GM19452 (cell line): Measurements from ENCODE around the gene TBXA2R.

Experiments
- ATAC-seq: cut with Tn5 transposase; IDR thresholded peaks from one replicate; pipeline ENCODE4 v1.9.1; 2021; ENCODE audit not compliant: unreplicated experiment

TBXA2R gene

DNA sequence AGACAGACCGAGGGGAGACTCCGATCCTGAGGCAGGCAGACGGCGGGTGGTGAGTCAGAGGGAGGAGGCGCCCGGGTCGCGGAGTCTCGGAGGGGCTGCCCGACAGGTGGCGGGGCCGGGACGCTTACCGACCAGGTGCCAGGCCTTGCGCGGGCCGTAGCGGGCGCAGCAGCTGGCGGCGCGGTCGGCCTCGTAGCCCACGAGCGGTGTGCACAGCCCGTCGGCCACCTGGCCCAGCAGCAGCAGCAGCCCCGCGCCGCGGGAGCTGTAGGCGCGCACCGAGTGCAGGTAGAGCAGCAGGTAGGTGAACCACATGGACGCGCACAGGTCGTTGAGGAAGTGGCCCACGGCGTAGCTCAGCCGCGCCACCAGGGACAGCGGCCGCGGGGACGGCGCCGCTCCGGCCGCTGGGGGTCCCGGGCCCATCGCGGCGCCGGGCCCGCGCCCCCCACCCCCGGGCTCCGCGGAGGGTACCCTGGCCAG lies 49.7 kb downstream of the TBXA2R start:
- ATAC-seq, result peak; percentile 22

DNA sequence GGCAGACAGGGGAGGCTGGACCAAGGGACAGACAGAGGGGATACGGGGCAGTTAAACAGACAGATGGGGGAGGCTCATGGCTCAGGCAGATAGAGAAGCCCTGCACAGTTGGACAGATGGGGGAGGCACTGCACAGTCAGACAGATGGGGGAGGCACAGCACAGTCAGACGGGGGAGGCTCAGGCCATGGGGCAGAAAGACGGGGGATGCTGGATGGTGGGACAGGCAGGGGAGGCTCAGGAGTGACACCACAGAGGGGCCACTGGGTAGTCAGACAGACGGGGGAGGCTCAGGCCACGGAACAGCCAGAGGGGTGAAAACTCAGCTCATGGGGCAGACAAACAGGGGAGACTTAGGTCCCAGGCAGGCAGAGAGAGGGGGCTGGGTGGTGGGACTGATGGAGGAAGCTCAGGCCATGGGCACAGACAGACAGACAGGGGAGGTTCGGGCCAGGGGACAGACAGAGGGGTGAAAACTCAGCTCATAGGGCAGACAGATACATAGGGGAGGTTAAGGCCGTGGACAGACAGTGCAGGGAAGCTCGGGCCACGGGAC lies 50.2 kb downstream of the TBXA2R start:
- ATAC-seq, result no peak

DNA sequence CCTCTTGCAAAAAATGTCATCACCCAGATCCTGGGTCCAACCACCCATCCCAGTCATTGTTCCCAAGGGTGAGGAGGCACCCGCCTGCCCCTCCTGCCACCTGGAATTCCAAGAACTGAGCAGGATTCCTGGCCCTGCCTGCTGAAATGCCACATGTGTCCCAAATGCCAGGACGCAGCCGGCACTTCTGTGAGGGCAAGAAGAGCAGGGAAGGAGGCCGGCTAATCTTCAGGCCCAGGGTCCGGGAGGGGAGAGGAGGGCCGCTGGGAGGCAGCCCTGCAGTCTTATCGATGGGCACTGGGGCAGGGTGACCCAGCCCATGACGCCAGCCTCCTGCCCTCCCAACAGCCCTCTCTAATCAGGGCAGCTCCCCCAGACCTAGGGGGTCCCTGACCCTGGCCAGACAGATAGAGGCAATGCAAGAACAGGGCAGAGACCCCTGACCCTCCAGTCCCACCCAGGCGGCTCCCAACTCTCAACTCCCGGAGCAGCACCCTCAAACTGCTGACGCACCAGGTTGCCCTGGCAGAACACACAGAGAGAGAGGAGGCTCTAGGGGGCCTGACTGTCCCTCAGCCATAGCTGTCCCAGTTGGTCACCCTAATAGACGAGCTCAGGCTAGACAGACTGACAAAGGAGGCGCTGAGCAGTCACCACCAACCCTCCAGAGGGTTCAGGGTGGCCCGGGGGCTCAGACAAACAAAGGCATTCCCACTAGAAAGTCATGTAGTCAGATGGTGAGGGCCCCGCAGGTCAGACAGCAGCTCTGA lies 50.8 kb downstream of the TBXA2R start:
- ATAC-seq, result no peak

DNA sequence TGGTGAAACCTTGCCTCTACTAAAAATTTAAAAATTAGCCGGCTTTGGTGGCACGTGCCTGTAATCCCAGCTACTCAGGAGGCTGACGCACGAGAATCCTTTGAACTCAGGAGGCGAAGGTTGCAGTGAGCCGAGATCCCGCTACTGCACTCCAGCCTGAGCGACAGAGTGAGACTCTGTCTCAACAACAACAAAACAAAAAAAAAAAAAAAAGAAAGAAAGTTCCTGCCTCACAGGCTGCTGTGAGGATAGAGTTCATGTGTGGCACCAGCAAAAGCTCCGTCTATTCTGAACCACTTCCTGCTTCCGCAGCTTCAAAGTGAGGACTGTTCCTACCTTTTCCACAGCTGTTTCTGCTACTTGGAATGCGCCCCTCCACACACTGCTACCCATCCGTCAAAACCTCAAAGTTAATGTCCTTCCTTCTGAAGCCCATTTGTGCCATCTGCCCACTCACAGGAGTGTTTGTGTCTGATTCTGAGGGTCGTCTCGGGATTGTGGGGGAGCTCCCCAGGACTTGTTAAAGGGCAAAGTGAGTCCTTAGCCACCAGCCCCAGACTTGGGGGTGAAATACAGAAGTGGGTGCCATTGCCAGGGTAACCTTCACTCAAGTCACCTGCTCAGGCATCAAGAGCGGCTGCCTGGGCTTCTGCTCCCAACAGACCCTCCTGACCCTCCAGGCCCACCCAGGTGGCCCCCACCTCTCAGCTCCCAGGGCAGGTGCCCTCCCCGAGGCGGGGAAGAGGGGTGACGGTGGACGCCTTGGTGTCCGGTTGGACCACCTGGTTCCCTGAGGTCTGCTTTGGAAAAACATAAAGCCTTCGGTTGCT lies 52.2 kb downstream of the TBXA2R start:
- ATAC-seq, result no peak

DNA sequence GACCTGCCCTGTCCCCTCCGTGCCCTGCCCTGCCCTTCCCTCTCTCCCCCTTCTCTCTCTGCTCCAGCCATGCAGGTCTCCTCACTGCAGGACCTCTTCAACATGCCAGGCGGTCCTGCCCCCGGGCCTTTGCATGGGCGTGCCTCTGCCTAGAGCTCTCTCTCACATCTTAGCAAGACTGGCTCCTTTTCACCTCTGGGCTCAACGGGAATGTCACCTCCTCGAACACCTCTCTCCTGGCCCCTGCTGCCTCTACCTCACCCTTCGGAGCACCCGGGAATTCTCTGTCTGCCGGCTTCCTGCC lies 54.9 kb downstream of the TBXA2R start:
- ATAC-seq, result no peak

DNA sequence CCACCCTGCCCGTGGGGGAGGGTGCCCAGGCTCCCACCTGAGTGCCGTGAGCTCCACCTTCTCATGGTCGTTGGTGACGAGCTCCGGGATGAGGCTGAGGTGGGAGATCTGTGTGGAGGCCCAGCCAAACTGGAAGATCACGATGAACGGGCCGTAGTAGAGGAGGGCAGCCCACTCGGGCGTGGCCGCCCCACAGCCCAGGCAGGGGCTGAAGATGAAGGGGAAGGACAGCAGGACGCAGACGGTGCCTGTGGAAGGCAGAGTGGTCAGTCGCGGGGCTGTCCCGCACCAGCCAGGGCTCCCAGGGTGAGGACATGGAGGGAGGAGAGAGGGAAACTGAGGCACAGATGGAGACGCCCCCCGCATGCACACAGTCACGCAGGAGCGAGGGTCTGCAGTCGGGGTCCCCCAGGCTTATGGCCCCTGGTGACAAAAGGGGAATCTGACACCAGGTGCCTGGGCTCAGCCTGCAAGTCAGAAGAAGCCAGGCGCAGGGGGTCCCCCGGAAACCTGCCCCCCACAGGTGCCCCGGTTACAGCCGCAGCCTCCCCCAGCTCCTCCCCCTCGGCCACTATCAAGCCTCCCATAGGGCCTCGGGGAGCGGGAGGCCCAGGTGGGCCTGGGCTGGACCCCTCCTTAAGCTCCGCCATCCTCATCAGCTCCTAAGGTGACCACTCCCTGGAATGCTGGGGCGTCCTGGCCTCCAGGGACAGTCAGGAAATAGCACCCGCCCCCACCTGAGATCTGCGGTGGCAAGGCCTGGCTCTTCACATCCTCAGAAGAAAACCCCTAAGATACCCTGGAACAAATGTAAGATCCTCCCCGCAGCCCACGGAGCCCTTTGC lies 55.5 kb downstream of the TBXA2R start:
- no peak for ATAC-seq

DNA sequence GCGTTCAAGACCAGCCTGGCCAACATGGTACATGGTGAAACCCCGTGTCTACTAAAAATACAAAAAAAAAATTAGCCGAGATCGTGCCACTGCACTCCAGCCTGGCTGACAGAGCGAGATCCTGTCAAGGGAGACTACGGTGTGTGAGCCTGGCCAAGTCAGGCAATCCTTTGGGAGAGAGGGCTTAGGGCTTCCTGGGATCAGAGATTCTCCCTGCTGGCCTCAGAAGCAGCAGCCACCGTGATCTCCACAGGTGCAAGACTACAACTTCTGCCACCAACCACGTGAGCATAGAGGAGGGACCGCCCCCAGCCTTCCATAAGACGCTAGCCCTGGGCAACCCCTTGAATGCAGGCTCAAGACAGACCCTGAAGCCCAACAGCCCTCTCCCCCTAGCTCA lies 56.9 kb downstream of the TBXA2R start:
- ATAC-seq, result no peak

DNA sequence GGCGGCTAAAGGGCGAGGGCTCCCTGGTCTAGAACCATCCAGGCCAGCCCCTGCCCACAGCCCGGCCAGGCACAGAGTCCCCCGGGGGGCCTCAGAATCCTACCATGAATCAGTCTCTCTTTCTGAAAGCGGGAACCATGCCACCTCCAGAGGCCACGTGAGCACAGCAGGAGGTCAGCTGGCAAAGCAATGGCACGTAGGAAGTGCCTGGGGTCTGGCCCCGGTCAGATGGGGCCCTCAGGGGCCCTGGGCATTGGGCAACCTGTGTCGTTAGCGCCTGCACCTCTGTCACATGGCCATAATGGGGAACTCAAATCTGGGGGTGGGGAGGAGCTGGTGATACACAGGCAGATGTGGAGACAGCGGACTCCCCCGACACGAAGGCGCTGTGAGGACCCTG lies 58.1 kb downstream of the TBXA2R start:
- ATAC-seq, result no peak

DNA sequence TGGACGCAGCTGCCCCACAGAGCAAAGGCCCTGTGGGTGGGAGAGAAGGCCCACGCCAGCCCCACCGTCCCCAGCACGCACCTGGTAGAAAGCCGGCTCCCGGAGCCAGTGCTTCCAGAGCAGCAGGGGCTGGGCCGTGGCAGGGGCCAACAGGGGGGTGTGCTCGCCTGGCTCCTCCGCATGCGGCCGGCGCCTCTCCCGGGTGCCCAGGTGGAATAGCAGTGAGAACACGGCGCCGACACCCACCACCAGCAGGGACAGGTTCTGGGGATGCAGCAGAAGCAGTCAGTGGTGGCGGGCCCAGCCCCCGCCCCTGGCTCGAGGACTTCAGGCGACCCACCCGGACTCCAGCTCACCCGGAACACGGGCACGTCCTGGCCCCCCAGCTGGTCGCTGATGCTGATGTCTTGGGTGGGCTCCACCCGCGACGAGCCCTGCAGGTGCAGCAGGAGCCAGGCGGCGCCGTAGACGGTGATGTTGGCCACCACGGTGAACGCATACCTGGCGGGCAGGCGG lies 58.9 kb downstream of the TBXA2R start:
- no peak for ATAC-seq

DNA sequence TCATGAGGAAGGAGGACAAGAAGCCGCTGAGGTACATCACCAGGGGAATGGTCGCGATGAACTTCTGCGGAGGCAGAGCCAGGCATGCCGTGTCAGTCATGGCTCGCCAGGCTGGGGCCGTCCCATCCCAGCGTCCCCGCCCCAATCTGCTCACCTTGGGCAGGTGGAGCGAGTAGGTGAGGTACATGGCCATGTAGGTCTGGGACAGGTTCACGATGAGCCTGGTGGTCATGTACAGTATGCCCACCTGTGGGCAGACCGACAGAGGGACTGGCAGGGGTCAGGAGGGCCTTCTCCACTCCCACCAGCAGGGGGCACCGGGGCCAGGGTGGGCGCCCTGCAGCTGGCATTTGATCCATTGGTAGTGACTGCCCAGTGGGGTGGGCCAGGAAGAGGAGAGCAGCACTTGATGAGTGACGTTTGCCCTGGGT lies 59.4 kb downstream of the TBXA2R start:
- ATAC-seq, result no peak

DNA sequence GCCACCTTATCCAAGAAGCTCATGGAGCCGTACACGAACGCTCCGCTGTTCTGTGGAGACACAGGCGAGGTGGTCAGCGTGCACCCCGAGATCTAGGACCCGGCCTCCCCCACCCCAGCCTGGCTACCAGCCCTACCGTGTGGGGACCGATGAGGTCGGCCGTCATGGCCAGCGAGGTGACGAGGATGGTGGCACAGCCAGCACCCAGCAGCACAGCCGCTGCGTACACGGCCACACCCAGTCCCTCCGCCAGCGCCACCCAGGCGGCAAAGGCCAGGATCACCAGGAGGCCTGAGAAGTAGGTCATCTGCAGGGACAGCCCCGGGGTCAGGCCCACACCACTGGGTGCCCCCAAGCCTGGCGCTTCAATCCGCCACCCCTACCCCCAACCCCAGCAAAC lies 60.6 kb downstream of the TBXA2R start:
- ATAC-seq, result no peak

DNA sequence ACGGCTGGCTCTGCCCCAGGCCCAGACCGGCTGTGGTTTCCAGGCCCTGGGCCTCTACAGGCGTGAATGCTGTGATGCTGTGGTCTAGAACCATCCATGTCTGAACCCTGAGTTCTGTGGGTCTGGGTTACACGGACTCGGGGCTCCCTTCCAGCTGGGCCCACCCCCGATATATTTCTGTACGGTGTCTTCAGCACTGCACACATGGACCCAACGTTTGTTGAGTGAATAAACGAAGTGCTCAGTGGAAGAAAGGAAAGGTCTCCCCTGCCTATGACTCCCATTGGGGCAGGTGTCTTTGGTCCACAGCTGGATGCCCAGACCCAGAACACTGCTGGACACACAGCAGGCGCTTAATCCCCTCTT lies 61.0 kb downstream of the TBXA2R start:
- no peak for ATAC-seq

DNA sequence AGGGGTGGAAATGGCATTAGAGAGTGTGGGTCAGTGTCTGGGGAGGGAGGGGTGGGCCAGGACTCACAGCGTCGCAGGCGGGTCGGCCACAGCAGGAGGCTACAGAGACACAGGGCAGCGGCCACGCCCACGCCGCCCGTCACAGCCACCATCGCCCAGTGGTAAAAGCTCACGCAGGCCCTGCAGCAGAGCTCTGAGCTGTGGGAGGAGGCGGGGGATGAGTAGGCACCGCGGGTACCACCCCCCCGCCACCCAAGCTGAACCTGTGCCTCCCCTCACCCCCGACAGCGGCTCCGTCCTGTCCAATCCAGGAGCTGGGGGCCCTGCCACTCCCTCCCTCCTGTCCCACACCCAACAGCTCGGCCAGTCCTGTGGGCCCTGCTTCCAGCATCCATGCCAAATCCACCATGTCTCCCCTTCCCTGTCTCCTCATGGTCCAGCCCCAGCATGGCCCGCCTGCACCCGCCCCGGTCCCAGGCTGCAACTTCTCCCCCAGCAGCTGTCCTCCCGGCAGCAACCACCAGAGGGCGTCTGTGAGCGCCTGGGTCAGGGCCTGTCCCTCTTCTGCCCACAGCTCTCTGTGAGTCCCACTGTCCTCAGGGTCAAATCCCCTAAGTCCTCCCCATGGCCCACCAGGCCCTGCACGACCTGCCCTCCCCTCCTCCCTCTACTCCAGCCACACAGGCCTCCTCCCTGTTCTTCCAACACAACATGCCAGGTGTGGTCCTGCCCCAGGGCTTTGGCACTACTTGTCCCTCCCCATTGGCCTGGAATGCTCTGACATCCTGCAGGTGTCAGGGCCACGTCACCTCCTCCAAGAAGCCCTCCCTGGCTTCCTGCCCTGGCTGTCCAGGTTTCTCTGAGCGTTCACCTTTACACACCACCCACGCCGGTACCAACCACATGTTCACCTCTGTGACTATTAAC lies 61.7 kb downstream of the TBXA2R start:
- ATAC-seq, result no peak
